HEK293 (cell line): ENCODE results near the gene MYOM1.

ENCODE experiments used
- CTCF ChIA-PET: fragments of 350-600 bp; formaldehyde crosslinking; extraction: SDS; loops from one replicate; lab custom pipeline; 2021; ENCODE audit warnings: antibody characterized with exemption; lab: Yijun Ruan, JAX
- POLR2A ChIA-PET: fragments of 300-600 bp; formaldehyde crosslinking; extraction: SDS; loops from one replicate; lab custom pipeline; 2020; ENCODE audit warnings: antibody characterized with exemption, inconsistent platforms; lab: Yijun Ruan, JAX
- H3K27ac ChIP-seq: fragments of 200-500 bp; sonication (Bioruptor generic); 2 replicates; pipeline ENCODE4 v1.5.1; 2014; ENCODE audit warnings: low read depth, low read length, control low read depth, inconsistent platforms; ENCODE audit errors: extremely low read depth
- H3K36me3 ChIP-seq, 2 experiments: fragments of 200-500 bp in 1 of 2; sonication (Bioruptor generic) in 1 of 2; 1 replicate in 1 of 2; 2 replicates in 1 of 2; pipeline ENCODE4 v1.5.1; 2014 to 2017; ENCODE audit warnings: inconsistent platforms in 2 of 2, low read length in 2 of 2; ENCODE audit not compliant: control insufficient read depth in 2 of 2, insufficient read depth in 1 of 2
- H3K4me1 ChIP-seq: fragments of 200-500 bp; sonication (Bioruptor generic); 2 replicates; pipeline ENCODE4 v1.5.1; 2014; ENCODE audit warnings: mild to moderate bottlenecking, low read length, inconsistent platforms; ENCODE audit not compliant: control insufficient read depth, insufficient read depth
- H3K4me3 ChIP-seq: 2 replicates; pipeline ENCODE4 v1.5.1; 2011; ENCODE audit warnings: low read depth, mild to moderate bottlenecking, control low read depth, low read length, moderate library complexity
- H3K9me3 ChIP-seq: fragments of 200-500 bp; sonication (Bioruptor generic); 2 replicates; pipeline ENCODE4 v1.5.1; 2014; ENCODE audit warnings: low read depth, low read length, inconsistent platforms; ENCODE audit not compliant: control insufficient read depth, insufficient read depth
- BCL11B ChIP-seq: fragments of 450-650 bp; formaldehyde crosslinking; IDR thresholded peaks from 2 replicates; pipeline ENCODE4 v1.5.1; 2016; ENCODE audit warnings: low read depth, missing biosample characterization, missing genetic modification characterization
- MEIS1 ChIP-seq: sonication (generic); formaldehyde crosslinking; IDR thresholded peaks from 2 replicates; pipeline ENCODE4 v1.8.1; 2022; ENCODE audit warnings: missing genetic modification reagents, mild to moderate bottlenecking, borderline replicate concordance
- PRDM1 ChIP-seq: fragments of 450-650 bp; formaldehyde crosslinking; IDR thresholded peaks from 2 replicates; pipeline ENCODE4; 2016; ENCODE audit warnings: missing biosample characterization, missing genetic modification characterization
- ZBTB21 ChIP-seq: fragments of 450-650 bp; formaldehyde crosslinking; IDR thresholded peaks from 2 replicates; pipeline ENCODE4 v1.5.1; 2017; ENCODE audit warnings: missing biosample characterization, missing genetic modification characterization
- ZNF114 ChIP-seq: fragments of 450-650 bp; formaldehyde crosslinking; IDR thresholded peaks from 2 replicates; pipeline ENCODE4 v1.5.0; 2017; ENCODE audit warnings: missing biosample characterization, missing genetic modification characterization
- ZNF184 ChIP-seq: fragments of 450-650 bp; IDR thresholded peaks from 2 replicates; pipeline ENCODE4 v1.5.1; 2018; ENCODE audit warnings: missing biosample characterization, mild to moderate bottlenecking, missing genetic modification characterization
- ZNF2 ChIP-seq: fragments of 450-650 bp; formaldehyde crosslinking; IDR thresholded peaks from 2 replicates; pipeline ENCODE4 v1.5.1; 2016; ENCODE audit warnings: missing biosample characterization, missing genetic modification characterization
- ZNF211 ChIP-seq: fragments of 450-650 bp; formaldehyde crosslinking; IDR thresholded peaks from 2 replicates; pipeline ENCODE4 v1.5.1; 2016; ENCODE audit warnings: low read depth, missing biosample characterization, missing genetic modification characterization
- ZNF354C ChIP-seq: fragments of 450-650 bp; formaldehyde crosslinking; IDR thresholded peaks from 2 replicates; pipeline ENCODE4 v1.5.1; 2016; ENCODE audit warnings: missing biosample characterization, missing genetic modification characterization, low read depth, borderline replicate concordance
- ZNF366 ChIP-seq: fragments of 450-650 bp; formaldehyde crosslinking; conservative IDR thresholded peaks from 2 replicates; pipeline ENCODE4 v1.5.1; 2016; ENCODE audit warnings: missing biosample characterization, missing genetic modification characterization
- ZNF433 ChIP-seq: fragments of 450-650 bp; formaldehyde crosslinking; IDR thresholded peaks from 2 replicates; pipeline ENCODE4 v1.5.1; 2016; ENCODE audit warnings: missing biosample characterization, missing genetic modification characterization, low read depth
- ZNF529 ChIP-seq: fragments of 450-650 bp; formaldehyde crosslinking; IDR thresholded peaks from 2 replicates; pipeline ENCODE4 v1.5.1; 2017; ENCODE audit warnings: missing genetic modification characterization, missing biosample characterization; ENCODE audit not compliant: insufficient replicate concordance
- ZNF530 ChIP-seq: fragments of 450-650 bp; formaldehyde crosslinking; IDR thresholded peaks from 2 replicates; pipeline ENCODE4 v1.5.1; 2016; ENCODE audit warnings: low read depth, missing biosample characterization, missing genetic modification characterization
- ZNF776 ChIP-seq: fragments of 450-650 bp; formaldehyde crosslinking; IDR thresholded peaks from 2 replicates; pipeline ENCODE4 v1.5.0; 2017; ENCODE audit warnings: missing biosample characterization, missing genetic modification characterization, borderline replicate concordance
- ZNF777 ChIP-seq: fragments of 450-650 bp; formaldehyde crosslinking; IDR thresholded peaks from 2 replicates; pipeline ENCODE4 v1.5.1; 2017; ENCODE audit warnings: missing biosample characterization, missing genetic modification characterization, borderline replicate concordance
- TF ChIP-seq, protein P1 (sequence below): fragments of 450-650 bp; formaldehyde crosslinking; conservative IDR thresholded peaks from 2 replicates; pipeline ENCODE4 v1.5.1; 2016; ENCODE audit warnings: low read depth, missing biosample characterization, missing genetic modification characterization
- TF ChIP-seq, protein P2 (sequence below): sonication (generic); formaldehyde crosslinking; IDR thresholded peaks from 2 replicates; pipeline ENCODE4 v1.8.1; 2022; ENCODE audit warnings: mild to moderate bottlenecking, moderate library complexity, missing genetic modification reagents
- TF ChIP-seq, protein P3 (sequence below): fragments of 450-650 bp; formaldehyde crosslinking; IDR thresholded peaks from 2 replicates; pipeline ENCODE4 v1.5.1; 2016; ENCODE audit warnings: missing biosample characterization, missing genetic modification characterization

MYOM1 gene

DNA sequence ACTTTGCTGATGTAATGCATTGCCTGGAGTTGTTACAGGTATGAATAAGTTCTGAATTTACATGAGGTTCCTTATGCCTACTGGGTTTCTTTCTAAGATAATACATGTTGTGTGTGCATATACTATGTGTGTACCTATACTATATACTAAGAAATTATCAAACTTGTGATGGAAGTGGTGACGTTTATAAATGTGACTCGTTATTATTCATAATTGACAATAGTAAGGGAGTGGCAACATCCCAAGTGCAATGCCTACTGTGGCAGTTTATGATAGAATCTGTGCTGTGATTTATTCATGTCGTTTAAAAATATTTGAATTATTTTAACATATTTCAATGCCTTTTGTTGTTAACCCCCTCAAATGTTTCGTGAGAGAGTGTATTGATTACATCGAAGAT is 29.9 kb downstream of the MYOM1 start (continued):
- no peak for TF ChIP-seq ZNF114 (tag by site-specific recombination)
- TF ChIP-seq ZNF433 (tag by site-specific recombination) = no peak
- TF ChIP-seq ZNF184 = no peak

DNA sequence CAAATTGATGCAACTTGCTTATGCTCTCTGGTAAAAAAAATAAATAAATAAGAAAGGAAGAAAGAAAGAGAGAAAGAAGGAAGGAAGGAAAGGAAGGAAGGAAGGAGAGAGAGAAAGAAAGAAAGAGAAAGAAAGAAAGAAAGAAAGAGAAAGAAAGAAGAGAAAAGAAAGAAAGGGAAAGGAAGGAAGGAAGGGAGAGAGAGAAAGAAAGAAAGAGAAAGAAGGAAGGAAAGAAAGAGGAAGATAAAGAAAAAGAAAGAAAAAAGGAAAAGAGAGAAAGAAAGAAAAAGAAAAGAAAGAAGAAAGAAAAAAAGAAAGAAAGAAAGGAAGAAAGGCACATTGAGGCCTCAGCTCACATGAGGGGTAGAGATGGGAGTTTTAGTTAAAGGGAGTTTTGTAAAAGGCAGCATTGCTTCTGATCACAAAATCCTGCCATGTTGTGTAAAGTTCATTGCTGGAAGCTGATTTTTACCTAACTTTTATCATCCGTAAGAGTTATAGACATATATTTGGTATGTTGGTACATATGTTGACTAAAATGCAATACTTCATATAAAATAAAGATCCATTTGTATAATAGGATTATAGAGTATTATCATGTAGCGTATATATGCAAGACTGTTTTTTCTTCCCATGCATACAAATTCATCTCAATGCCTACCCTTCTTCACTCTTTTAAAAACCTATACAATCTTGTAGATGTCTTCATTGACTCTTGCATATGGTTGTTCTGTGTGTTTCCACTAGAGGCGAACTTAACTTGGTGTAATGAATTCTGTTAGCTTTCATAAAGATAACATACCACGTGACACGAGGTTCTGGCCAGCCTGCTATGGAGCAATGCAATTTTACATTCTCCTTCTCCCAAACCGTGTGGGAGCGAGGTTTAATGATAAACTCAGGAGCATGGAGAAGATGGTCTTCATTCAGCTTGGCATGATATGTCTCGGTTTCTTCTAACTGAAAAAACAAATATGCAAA is 32.8 kb downstream of the MYOM1 start:
- ChIA-PET POLR2A (no interaction called here), CTCF (interaction anchor here (0.7 to 1.1 kb wide), 3 partner anchors 36 to 144 kb away, joined by 3 to 4 read pairs (median 3); no protein-coding TSS in a partner anchor)
- H3K27ac ChIP-seq = no peak overlapping the region
- TF ChIP-seq ZNF530 (no peak), ZNF777 (tag by site-specific recombination) (no peak), ZNF114 (tag by site-specific recombination) (peak; percentile 76; the same call in 1 of the 2 replicates), ZNF2 (no peak), PRDM1 (tag by site-specific recombination) (peak; percentile 98), ZNF776 (tag by site-specific recombination) (0 out of 2 replicates have a peak, but pooled peaks have one; percentile 56), ZNF366 (tag by site-specific recombination) (peak; percentile 97)
- no peak overlapping the region for H3K4me3 ChIP-seq
- peaks cover 4% of the 10 kb centered on the region; the same call in 1 of the 2 replicates for H3K4me1 ChIP-seq
- no peaks in the 10 kb centered on the region for H3K36me3 ChIP-seq
- H3K9me3 ChIP-seq = no peaks in the 10 kb centered on the region

DNA sequence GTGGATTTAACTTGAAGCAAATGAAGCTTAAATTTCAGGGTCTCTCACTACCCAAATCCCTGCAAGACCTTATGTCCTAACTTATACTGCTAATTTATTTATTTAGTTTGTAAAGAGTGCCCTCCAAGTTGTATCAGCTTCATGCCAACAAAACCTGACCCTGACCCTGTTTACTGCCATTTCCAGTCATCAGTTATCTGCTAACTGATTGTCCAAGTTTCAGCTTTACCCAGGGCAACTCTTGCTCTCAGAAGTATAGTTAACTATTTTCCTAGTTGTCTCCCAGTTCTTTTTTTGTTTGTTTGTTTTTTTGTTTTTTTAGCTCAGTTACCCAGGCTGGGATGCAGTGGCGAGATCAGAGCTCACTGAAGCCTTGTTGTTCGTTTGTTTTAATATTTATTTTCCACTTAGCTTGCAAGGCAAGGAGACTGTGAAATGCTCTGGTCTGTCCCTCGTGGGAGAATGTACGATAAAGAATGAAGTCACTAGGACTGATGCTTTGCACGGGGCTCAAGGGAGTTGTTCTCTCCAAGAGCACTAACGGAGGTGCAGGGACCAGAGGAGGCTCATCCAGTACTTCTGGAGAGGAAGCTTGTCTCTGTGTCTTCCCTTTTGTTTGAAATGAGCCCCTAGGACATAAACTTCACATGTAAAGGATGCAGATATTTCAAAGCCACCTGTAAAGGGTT is 35.3 kb downstream of the MYOM1 start:
- Histone ChIP-seq H3K27ac (no peak overlapping the region), H3K36me3 (no peaks in the 10 kb centered on the region), H3K4me3 (no peak overlapping the region), H3K4me1 (peaks cover 4% of the 10 kb centered on the region; the same call in 1 of the 2 replicates), H3K9me3 (no peaks in the 10 kb centered on the region)
- POLR2A ChIA-PET = no interaction called here
- CTCF ChIA-PET = interaction anchor here (0.5 to 1.4 kb wide), 4 partner anchors 30 to 70 kb away, joined by 3 to 9 read pairs (median 4); no protein-coding TSS in a partner anchor
- TF ChIP-seq ZNF114 (tag by site-specific recombination) = no peak
- TF ChIP-seq ZNF354C (tag by site-specific recombination) = no peak
- no peak for TF ChIP-seq ZNF211 (tag by site-specific recombination)
- no peak for TF ChIP-seq MEIS1
- TF ChIP-seq ZNF529 = no peak
- TF ChIP-seq ZNF776 (tag by site-specific recombination) = no peak
- TF ChIP-seq, protein P1, sequence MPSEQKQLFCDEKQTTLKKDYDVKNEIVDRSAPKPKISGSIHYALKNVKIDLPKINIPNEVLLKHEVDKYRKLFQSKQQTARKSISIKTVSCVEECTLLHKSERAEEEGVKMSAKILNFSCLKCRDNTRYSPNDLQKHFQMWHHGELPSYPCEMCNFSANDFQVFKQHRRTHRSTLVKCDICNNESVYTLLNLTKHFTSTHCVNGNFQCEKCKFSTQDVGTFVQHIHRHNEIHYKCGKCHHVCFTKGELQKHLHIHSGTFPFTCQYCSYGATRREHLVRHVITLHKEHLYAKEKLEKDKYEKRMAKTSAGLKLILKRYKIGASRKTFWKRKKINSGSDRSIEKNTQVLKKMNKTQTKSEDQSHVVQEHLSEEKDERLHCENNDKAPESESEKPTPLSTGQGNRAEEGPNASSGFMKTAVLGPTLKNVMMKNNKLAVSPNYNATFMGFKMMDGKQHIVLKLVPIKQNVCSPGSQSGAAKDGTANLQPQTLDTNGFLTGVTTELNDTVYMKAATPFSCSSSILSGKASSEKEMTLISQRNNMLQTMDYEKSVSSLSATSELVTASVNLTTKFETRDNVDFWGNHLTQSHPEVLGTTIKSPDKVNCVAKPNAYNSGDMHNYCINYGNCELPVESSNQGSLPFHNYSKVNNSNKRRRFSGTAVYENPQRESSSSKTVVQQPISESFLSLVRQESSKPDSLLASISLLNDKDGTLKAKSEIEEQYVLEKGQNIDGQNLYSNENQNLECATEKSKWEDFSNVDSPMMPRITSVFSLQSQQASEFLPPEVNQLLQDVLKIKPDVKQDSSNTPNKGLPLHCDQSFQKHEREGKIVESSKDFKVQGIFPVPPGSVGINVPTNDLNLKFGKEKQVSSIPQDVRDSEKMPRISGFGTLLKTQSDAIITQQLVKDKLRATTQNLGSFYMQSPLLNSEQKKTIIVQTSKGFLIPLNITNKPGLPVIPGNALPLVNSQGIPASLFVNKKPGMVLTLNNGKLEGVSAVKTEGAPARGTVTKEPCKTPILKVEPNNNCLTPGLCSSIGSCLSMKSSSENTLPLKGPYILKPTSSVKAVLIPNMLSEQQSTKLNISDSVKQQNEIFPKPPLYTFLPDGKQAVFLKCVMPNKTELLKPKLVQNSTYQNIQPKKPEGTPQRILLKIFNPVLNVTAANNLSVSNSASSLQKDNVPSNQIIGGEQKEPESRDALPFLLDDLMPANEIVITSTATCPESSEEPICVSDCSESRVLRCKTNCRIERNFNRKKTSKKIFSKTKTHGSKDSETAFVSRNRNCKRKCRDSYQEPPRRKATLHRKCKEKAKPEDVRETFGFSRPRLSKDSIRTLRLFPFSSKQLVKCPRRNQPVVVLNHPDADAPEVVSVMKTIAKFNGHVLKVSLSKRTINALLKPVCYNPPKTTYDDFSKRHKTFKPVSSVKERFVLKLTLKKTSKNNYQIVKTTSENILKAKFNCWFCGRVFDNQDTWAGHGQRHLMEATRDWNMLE (tag by site-specific recombination) = no peak
- TF ChIP-seq BCL11B (tag by site-specific recombination) = no peak
- TF ChIP-seq, protein P2, sequence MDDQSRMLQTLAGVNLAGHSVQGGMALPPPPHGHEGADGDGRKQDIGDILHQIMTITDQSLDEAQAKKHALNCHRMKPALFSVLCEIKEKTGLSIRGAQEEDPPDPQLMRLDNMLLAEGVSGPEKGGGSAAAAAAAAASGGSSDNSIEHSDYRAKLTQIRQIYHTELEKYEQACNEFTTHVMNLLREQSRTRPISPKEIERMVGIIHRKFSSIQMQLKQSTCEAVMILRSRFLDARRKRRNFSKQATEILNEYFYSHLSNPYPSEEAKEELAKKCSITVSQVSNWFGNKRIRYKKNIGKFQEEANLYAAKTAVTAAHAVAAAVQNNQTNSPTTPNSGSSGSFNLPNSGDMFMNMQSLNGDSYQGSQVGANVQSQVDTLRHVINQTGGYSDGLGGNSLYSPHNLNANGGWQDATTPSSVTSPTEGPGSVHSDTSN (CRISPR knock-in tag) = no peak
- no peak for TF ChIP-seq ZBTB21 (tag by site-specific recombination)
- TF ChIP-seq, protein P3, sequence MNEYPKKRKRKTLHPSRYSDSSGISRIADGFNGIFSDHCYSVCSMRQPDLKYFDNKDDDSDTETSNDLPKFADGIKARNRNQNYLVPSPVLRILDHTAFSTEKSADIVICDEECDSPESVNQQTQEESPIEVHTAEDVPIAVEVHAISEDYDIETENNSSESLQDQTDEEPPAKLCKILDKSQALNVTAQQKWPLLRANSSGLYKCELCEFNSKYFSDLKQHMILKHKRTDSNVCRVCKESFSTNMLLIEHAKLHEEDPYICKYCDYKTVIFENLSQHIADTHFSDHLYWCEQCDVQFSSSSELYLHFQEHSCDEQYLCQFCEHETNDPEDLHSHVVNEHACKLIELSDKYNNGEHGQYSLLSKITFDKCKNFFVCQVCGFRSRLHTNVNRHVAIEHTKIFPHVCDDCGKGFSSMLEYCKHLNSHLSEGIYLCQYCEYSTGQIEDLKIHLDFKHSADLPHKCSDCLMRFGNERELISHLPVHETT (tag by site-specific recombination) = no peak
